ENCODE results near the gene ROM1. TPM values are rescaled to one million over a fixed set of nuclear protein-coding genes. Genes with fewer than 3 reads are reported as not detected.
A peak's percentile ranks its signal among the peaks of the same experiment; 100 is the strongest.

The ROM1 gene
- polyA plus RNA-seq, 3 donors = 0.51 to 1.4 (median 0.75) TPM

DNA sequence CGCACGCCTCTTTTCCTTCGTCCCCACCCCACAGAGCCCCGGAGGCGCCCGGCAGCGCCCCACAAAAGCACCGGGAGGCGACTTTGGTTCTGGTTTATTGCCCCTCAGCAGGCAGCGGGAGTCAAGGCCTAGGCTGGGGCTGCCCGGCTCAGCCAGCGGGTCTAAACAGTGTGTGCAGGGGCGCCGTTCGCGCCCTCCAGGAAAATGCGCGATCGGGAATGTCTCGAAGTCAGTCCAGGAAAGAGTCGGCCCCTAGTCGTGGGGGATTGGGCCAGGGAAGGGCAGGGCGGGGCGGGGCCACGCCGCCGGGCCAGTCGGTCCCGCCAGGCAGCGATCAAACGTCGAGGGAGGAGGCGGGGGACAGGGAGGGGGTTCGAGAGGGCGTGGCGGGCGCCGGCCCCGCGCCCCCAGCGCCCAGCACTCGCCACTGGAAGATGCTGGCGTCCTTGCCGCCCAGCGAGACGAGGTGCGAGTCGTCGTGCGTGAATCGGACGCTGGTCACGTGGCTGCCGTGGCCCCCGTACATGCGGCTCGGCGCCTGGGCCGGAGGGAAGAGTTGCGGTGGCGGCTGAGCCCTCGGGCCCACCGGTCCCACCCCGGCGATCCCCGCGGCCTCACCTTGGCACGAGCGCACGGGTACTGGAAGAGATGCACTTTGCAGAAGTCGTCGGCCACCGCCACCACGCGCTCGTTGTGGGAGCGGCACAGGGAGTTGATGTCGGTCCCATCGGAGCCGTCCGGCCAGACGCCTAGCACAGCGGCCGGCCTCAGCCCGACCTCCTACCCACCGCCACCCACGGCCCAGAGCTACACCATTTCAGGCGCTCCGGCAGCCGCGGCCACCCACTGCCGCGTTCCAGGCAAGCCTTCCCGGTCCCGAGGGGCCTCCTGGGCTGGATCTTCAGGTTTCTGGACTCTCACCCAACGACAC lies 10.7 kb upstream of the ROM1 start:
- no peaks in the 10 kb centered on the region for H3K27me3 Mint-ChIP-seq (ENCODE audit: low read depth in 3 of 3)
- DNase-seq = peak in 2 of 3 donors; percentile 19 to 45
- peaks cover 30% of the 10 kb centered on the region for H4K20me1 ChIP-seq (ENCODE audit: insufficient read depth, low read length)
- peak overlapping the region; percentile 92 to 96 for H3K4me3 Mint-ChIP-seq
- H3K4me1 Mint-ChIP-seq = peaks cover 55% of the 10 kb centered on the region
- H3K27me3 ChIP-seq (ENCODE audit: control insufficient read depth in 2 of 2, insufficient read depth in 2 of 2, low read length in 2 of 2) = no peaks in the 10 kb centered on the region
- H3K4me3 ChIP-seq (replicated peaks in 1 of 3; ENCODE audit: low read depth in 2 of 3, low read length in 3 of 3) = peak overlapping the region; percentile 81 to 98 (median 93)
- H2AFZ ChIP-seq (ENCODE audit: insufficient read depth, low read depth, low read length, poor library complexity, severe bottlenecking) = peak overlapping the region; percentile 93
- 35% methylated on average over 96 of the region's 96 CpGs for WGBS (ENCODE audit: insufficient coverage)
- H3K9ac ChIP-seq (ENCODE audit: insufficient read depth, low read length, poor library complexity, severe bottlenecking) = peak overlapping the region; percentile 97
- H3K4me1 ChIP-seq (ENCODE audit: control insufficient read depth in 1 of 2, insufficient read depth in 2 of 2, low read length in 2 of 2) = peaks cover 44 to 50% of the 10 kb centered on the region in 2 donors
- H3K9me3 ChIP-seq (replicated peaks in 1 of 2; ENCODE audit: control insufficient read depth in 1 of 2, insufficient read depth in 1 of 2, low read length in 2 of 2) = no peaks in the 10 kb centered on the region
- intact Hi-C loops (cut with micrococcal nuclease) = loop anchor here in 1 of 2 donors (5.0 kb wide), 1 partner anchor 45 kb away; the partner anchor contains the start of gene GANAB
- H3K36me3 Mint-ChIP-seq = peaks cover 58 to 65% of the 10 kb centered on the region in 2 donors
- H3K36me3 ChIP-seq (replicated peaks in 1 of 2; ENCODE audit: control insufficient read depth in 1 of 2, insufficient read depth in 2 of 2, low read length in 2 of 2) = peaks cover 39 to 50% of the 10 kb centered on the region in 2 donors
- H3K27ac ChIP-seq (ENCODE audit: low read depth in 1 of 2, low read length in 2 of 2) = peak overlapping the region; percentile 61 to 79
- H3K4me2 ChIP-seq (replicated peaks; ENCODE audit: extremely low read depth, low read length, poor library complexity, severe bottlenecking) = peak overlapping the region; percentile 98
- peak overlapping the region; percentile 85 to 92 (median 88) for H3K27ac Mint-ChIP-seq
- H3K79me2 ChIP-seq (ENCODE audit: insufficient read depth, low read length) = peaks cover 42% of the 10 kb centered on the region
- no peaks in the 10 kb centered on the region for H3K9me3 Mint-ChIP-seq
- TF ChIP-seq, protein P1, sequence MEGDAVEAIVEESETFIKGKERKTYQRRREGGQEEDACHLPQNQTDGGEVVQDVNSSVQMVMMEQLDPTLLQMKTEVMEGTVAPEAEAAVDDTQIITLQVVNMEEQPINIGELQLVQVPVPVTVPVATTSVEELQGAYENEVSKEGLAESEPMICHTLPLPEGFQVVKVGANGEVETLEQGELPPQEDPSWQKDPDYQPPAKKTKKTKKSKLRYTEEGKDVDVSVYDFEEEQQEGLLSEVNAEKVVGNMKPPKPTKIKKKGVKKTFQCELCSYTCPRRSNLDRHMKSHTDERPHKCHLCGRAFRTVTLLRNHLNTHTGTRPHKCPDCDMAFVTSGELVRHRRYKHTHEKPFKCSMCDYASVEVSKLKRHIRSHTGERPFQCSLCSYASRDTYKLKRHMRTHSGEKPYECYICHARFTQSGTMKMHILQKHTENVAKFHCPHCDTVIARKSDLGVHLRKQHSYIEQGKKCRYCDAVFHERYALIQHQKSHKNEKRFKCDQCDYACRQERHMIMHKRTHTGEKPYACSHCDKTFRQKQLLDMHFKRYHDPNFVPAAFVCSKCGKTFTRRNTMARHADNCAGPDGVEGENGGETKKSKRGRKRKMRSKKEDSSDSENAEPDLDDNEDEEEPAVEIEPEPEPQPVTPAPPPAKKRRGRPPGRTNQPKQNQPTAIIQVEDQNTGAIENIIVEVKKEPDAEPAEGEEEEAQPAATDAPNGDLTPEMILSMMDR (IDR thresholded peaks at IDR 0.05) = no peak

DNA sequence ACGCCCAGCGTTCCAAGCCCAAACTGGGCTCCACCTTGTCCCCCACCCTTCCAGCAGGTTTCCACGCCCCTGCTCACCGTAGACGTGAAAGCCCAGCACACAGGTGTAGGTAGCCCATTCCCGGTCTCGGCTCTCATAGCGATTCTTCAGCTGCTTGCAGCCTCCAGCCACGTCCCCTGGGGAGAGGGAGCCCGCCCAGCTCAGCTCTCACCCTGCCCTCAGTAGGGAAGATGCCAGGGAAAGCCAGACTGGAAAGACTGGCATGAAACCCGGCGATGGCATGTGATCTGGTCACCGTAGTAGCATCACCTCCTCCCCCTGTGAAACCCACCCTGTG lies 10.0 kb upstream of the ROM1 start:
- peak overlapping the region in 1 of 2 donors; percentile 47 for H3K4me3 Mint-ChIP-seq
- peaks cover 57 to 62% of the 10 kb centered on the region in 2 donors for H3K36me3 Mint-ChIP-seq
- no peaks in the 10 kb centered on the region for H3K27me3 ChIP-seq (ENCODE audit: control insufficient read depth in 2 of 2, insufficient read depth in 2 of 2, low read length in 2 of 2)
- H3K9me3 ChIP-seq (replicated peaks in 1 of 2; ENCODE audit: control insufficient read depth in 1 of 2, insufficient read depth in 1 of 2, low read length in 2 of 2) = no peaks in the 10 kb centered on the region
- H3K27ac Mint-ChIP-seq = peak overlapping the region in 2 of 7 donors; percentile 11 to 50
- H3K9ac ChIP-seq (ENCODE audit: insufficient read depth, low read length, poor library complexity, severe bottlenecking) = no peak overlapping the region
- peaks cover 47 to 51% of the 10 kb centered on the region in 2 donors for H3K4me1 ChIP-seq (ENCODE audit: control insufficient read depth in 1 of 2, insufficient read depth in 2 of 2, low read length in 2 of 2)
- H2AFZ ChIP-seq (ENCODE audit: insufficient read depth, low read depth, low read length, poor library complexity, severe bottlenecking) = no peak overlapping the region
- intact Hi-C loops (cut with micrococcal nuclease) = loop anchor here in 1 of 2 donors (5.0 kb wide), 1 partner anchor 44 kb away; the partner anchor contains the start of gene GANAB
- peak overlapping the region in 1 of 3 experiments; percentile 93 for H3K4me3 ChIP-seq (replicated peaks in 1 of 3; ENCODE audit: low read depth in 2 of 3, low read length in 3 of 3)
- TF ChIP-seq, protein P1 (IDR thresholded peaks at IDR 0.05) = no peak
- H3K9me3 Mint-ChIP-seq = no peaks in the 10 kb centered on the region
- peak overlapping the region; percentile 98 for H3K4me2 ChIP-seq (replicated peaks; ENCODE audit: extremely low read depth, low read length, poor library complexity, severe bottlenecking)
- H3K79me2 ChIP-seq (ENCODE audit: insufficient read depth, low read length) = peaks cover 35% of the 10 kb centered on the region
- peaks cover 24% of the 10 kb centered on the region for H4K20me1 ChIP-seq (ENCODE audit: insufficient read depth, low read length)
- peaks cover 33 to 45% of the 10 kb centered on the region in 2 donors for H3K36me3 ChIP-seq (replicated peaks in 1 of 2; ENCODE audit: control insufficient read depth in 1 of 2, insufficient read depth in 2 of 2, low read length in 2 of 2)
- peaks cover 55% of the 10 kb centered on the region for H3K4me1 Mint-ChIP-seq
- 97% methylated on average over 10 of the region's 13 CpGs for WGBS (ENCODE audit: insufficient coverage)
- no peak for DNase-seq
- no peaks in the 10 kb centered on the region for H3K27me3 Mint-ChIP-seq (ENCODE audit: low read depth in 3 of 3)
- H3K27ac ChIP-seq (ENCODE audit: low read depth in 1 of 2, low read length in 2 of 2) = no peak overlapping the region

Measured in CD14-positive monocyte (primary cell).